ENCODE measurements around the gene ATIC. TPM values are rescaled to one million over a fixed set of nuclear protein-coding genes. Genes with fewer than 3 reads are reported as not detected.
"Not testable (repeated sequence)": the region's sequence is repeated elsewhere in the genome, so short reads cannot be mapped to it uniquely, and the experiment has no call there.

The ATIC gene
- total RNA-seq, 2 donors from 2014 or later: 60.1 to 61.7 TPM

DNA sequence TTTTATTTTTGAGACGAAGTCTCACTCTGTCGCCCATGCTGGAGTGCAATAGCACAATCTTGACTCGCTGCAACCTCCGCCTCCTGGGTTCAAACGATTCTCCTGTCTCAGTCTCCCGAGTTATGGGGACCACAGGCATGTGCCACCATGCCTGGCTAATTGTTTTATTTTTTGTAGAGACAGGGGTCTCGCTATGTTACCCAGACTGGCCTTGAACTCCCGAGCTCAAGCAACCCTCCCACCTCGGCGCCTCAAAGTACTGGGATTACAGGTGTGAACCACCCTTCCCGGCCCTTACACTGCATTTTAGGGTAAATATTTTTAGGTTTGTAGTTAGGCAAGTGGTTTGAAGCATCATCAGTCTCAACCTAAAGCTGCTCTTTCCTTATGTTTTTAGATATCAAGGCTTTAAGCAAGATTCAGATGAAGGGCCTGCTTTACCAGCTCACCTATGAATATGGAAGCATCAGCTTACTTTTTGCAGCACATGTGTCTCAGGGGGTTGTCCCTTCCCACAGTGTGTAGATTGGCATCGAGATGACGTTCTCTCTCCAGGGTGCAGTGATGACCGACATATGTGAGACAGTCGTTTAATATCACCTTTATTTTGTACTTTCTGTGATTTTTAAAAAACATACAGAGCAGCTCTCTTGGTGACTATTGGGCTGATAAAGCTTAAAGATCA is 47.2 kb downstream of the ATIC start:
- Mint-ChIP-seq H3K27ac (no peak overlapping the region), H3K36me3 (ENCODE audit: low read depth) (peaks cover 11% of the 10 kb centered on the region), H3K27me3 (no peaks in the 10 kb centered on the region), H3K4me3 (no peak overlapping the region), H3K4me1 (no peaks in the 10 kb centered on the region)
- no peak for ATAC-seq
- no peaks in the 10 kb centered on the region for H3K9me3 ChIP-seq (ENCODE audit: control insufficient read depth, low read length, poor library complexity, severe bottlenecking)
- no peak for DNase-seq

DNA sequence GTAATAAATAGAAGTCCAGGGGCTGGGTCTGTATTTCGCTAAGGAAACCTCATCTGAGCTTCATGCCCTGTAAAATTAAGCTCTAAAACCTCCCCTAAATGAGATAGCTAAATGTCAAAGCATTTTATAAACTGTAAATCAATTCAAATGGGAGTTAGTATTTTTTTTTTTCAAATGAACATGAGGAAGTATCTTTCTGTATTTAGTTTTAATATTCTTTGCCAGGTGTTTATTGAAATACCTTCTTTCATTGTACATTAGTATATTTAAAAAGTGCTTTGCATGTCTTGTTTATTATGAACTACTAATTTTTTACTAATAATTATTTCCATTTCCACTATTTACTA is 47.7 kb downstream of the ATIC start:
- Mint-ChIP-seq H3K4me3 (no peak overlapping the region), H3K36me3 (ENCODE audit: low read depth) (peaks cover 13% of the 10 kb centered on the region), H3K27ac (no peak overlapping the region), H3K27me3 (no peaks in the 10 kb centered on the region), H3K4me1 (no peaks in the 10 kb centered on the region)
- ATAC-seq: no peak
- H3K9me3 ChIP-seq (ENCODE audit: control insufficient read depth, low read length, poor library complexity, severe bottlenecking): no peaks in the 10 kb centered on the region
- DNase-seq: no peak

GRCh38 chr2:215360059-215360458 is 48.2 kb downstream of the ATIC start:
- not testable (repeated sequence) for ATAC-seq; H3K4me3 Mint-ChIP-seq; H3K27me3 Mint-ChIP-seq; DNase-seq; H3K27ac Mint-ChIP-seq; H3K4me1 Mint-ChIP-seq; H3K9me3 ChIP-seq (ENCODE audit: control insufficient read depth, low read length, poor library complexity, severe bottlenecking)
- peaks cover 13% of the 10 kb centered on the region for H3K36me3 Mint-ChIP-seq (ENCODE audit: low read depth)

- H3K27me3 Mint-ChIP-seq: no peaks in the 10 kb centered on the region
- H3K27ac Mint-ChIP-seq: no peak overlapping the region
- H3K9me3 ChIP-seq (ENCODE audit: control insufficient read depth, low read length, poor library complexity, severe bottlenecking): no peaks in the 10 kb centered on the region
- ATAC-seq (no peak), DNase-seq (no peak)
- H3K36me3 Mint-ChIP-seq (ENCODE audit: low read depth): peaks cover 16% of the 10 kb centered on the region
- H3K4me1 Mint-ChIP-seq: no peaks in the 10 kb centered on the region
- no peak overlapping the region for H3K4me3 Mint-ChIP-seq
Measured at GRCh38 chr2:215360596-215360995, 48.7 kb downstream of the ATIC start.

GRCh38 chr2:215361211-215361875 is 49.5 kb downstream of the ATIC start:
- Mint-ChIP-seq H3K4me1 (no peaks in the 10 kb centered on the region), H3K27me3 (no peaks in the 10 kb centered on the region), H3K36me3 (ENCODE audit: low read depth) (peaks cover 16% of the 10 kb centered on the region), H3K27ac (no peak overlapping the region), H3K4me3 (no peak overlapping the region)
- no peaks in the 10 kb centered on the region for H3K9me3 ChIP-seq (ENCODE audit: control insufficient read depth, low read length, poor library complexity, severe bottlenecking)
- DNase-seq: no peak
- no peak for ATAC-seq

GRCh38 chr2:215361876-215362561 is 50.2 kb downstream of the ATIC start:
- Mint-ChIP-seq H3K36me3 (ENCODE audit: low read depth) (peaks cover 16% of the 10 kb centered on the region), H3K4me1 (no peaks in the 10 kb centered on the region), H3K27ac (no peak overlapping the region), H3K27me3 (no peaks in the 10 kb centered on the region), H3K4me3 (no peak overlapping the region)
- ATAC-seq: no peak
- no peaks in the 10 kb centered on the region for H3K9me3 ChIP-seq (ENCODE audit: control insufficient read depth, low read length, poor library complexity, severe bottlenecking)
- DNase-seq: no peak

- Mint-ChIP-seq H3K27me3 (no peaks in the 10 kb centered on the region), H3K4me3 (no peak overlapping the region), H3K4me1 (no peaks in the 10 kb centered on the region), H3K27ac (no peak overlapping the region), H3K36me3 (ENCODE audit: low read depth) (peaks cover 16% of the 10 kb centered on the region)
- DNase-seq: no peak
- no peaks in the 10 kb centered on the region for H3K9me3 ChIP-seq (ENCODE audit: control insufficient read depth, low read length, poor library complexity, severe bottlenecking)
- ATAC-seq: no peak
Measured at GRCh38 chr2:215362562-215362904, 50.7 kb downstream of the ATIC start.

GRCh38 chr2:215363039-215363438 is 51.2 kb downstream of the ATIC start:
- no peak overlapping the region for H3K27ac Mint-ChIP-seq
- ATAC-seq (no peak), DNase-seq (no peak)
- no peaks in the 10 kb centered on the region for H3K27me3 Mint-ChIP-seq
- peaks cover 16% of the 10 kb centered on the region for H3K36me3 Mint-ChIP-seq (ENCODE audit: low read depth)
- H3K4me3 Mint-ChIP-seq: no peak overlapping the region
- no peaks in the 10 kb centered on the region for H3K4me1 Mint-ChIP-seq
- H3K9me3 ChIP-seq (ENCODE audit: control insufficient read depth, low read length, poor library complexity, severe bottlenecking): no peaks in the 10 kb centered on the region

DNA sequence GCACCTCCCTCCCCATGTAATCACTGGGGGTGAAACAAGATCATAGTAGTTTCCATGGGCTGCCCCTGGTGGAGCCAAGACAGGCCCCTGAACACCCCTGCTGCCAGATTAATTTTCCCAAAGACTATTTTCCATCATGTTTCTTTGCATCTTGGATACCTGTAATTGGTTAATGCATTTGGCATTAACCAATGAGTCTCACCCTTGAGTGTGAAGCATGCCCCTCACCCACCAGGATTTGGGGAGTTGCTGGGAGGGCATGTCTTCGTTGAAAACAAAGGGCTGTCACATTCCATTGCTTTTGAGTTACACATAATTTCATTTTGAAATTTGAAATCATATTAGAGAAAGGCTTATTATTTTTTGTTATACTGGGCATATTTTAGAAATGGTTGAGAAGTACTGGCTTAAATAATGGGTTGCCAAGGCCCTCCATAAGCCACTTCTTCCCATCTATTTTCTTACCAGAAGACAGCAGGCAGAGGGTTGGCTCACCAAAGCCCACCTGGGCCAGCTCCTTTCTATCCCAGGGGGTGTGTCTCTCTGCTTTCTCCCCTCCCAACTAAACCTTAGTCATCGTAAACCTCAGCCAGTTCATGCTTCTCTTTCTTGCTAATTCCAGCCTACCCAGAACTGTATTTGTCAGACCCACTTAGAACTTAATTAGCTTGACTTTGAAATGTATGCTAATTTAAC is 51.8 kb downstream of the ATIC start:
- no peaks in the 10 kb centered on the region for H3K9me3 ChIP-seq (ENCODE audit: control insufficient read depth, low read length, poor library complexity, severe bottlenecking)
- peaks cover 16% of the 10 kb centered on the region for H3K36me3 Mint-ChIP-seq (ENCODE audit: low read depth)
- H3K4me1 Mint-ChIP-seq: no peaks in the 10 kb centered on the region
- no peaks in the 10 kb centered on the region for H3K27me3 Mint-ChIP-seq
- H3K4me3 Mint-ChIP-seq: no peak overlapping the region
- no peak overlapping the region for H3K27ac Mint-ChIP-seq
- DNase-seq: no peak
- ATAC-seq: no peak

- no peak for DNase-seq
- Mint-ChIP-seq H3K4me1 (no peaks in the 10 kb centered on the region), H3K27ac (no peak overlapping the region), H3K36me3 (ENCODE audit: low read depth) (peaks cover 16% of the 10 kb centered on the region), H3K4me3 (no peak overlapping the region), H3K27me3 (no peaks in the 10 kb centered on the region)
- no peak for ATAC-seq
- H3K9me3 ChIP-seq (ENCODE audit: control insufficient read depth, low read length, poor library complexity, severe bottlenecking): no peaks in the 10 kb centered on the region
Measured at GRCh38 chr2:215364157-215365155, 52.6 kb downstream of the ATIC start.

DNA sequence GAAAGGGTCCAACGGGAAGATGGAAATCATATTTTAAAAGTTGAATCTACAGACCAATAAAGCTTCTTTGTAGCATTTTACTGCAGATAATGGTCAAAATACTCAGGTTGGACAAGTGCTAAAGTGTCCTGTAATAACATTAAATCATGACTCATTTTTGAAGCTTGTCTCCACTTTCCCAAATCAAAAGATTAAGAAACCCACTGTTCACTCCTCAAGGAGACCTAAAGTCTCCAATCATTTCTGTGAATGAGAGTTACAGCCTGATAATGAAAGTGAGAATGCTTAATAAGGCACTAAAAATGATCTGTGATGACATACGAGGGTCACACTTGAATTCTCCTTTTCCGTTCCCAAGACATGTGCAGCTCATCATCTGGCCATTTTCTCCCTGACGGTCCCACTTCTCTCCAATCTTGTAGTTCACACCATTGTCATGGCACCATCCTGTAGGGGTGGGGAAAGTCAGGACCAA is 53.4 kb downstream of the ATIC start:
- no peak for ATAC-seq
- peaks cover 16% of the 10 kb centered on the region for H3K36me3 Mint-ChIP-seq (ENCODE audit: low read depth)
- H3K4me3 Mint-ChIP-seq: no peak overlapping the region
- H3K9me3 ChIP-seq (ENCODE audit: control insufficient read depth, low read length, poor library complexity, severe bottlenecking): no peaks in the 10 kb centered on the region
- H3K27ac Mint-ChIP-seq: no peak overlapping the region
- no peak for DNase-seq
- no peaks in the 10 kb centered on the region for H3K27me3 Mint-ChIP-seq
- H3K4me1 Mint-ChIP-seq: no peaks in the 10 kb centered on the region

DNA sequence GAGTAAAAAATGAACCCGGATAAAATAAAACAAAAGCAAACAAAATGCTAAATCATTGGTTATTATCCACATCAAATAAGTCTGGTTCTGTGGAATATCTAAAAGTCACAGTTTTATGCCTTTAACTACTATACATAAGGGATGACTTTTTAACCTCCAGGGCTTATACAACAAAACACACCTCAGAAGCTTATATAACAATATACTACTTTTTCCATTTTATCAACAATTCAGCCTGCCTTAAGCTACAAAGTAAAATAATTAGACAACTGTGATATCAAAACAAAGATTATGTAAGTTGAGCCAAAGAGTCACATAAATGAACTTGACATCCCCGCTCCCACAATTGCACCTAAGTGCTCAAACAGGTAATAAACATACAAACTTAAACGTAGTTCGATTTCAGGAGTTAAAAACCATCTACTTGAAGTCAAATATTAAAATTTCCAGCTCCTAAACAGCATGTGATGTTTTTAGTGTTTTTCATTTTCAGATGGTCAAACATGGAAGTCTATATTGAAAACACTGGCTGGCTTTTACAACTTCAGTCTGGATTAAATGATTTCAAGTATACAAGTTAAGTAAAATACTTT is 54.7 kb downstream of the ATIC start:
- H3K9me3 ChIP-seq (ENCODE audit: control insufficient read depth, low read length, poor library complexity, severe bottlenecking): no peaks in the 10 kb centered on the region
- DNase-seq (no peak), ATAC-seq (no peak)
- H3K4me3 Mint-ChIP-seq: no peak overlapping the region
- no peak overlapping the region for H3K27ac Mint-ChIP-seq
- no peaks in the 10 kb centered on the region for H3K27me3 Mint-ChIP-seq
- H3K4me1 Mint-ChIP-seq: no peaks in the 10 kb centered on the region
- peaks cover 16% of the 10 kb centered on the region for H3K36me3 Mint-ChIP-seq (ENCODE audit: low read depth)

Measured in T-helper 17 cell (primary cell).